PFSK-1 (cell line): ENCODE results near the gene PPARG.

ENCODE experiments used
- FOXP2 ChIP-seq: optimal IDR thresholded peaks from 2 replicates; pipeline ENCODE3; 2011; ENCODE audit warnings: borderline replicate concordance, control low read depth, inconsistent platforms; ENCODE audit not compliant: insufficient read depth; ENCODE audit errors: extremely low read length, extremely low read depth
- POLR2AphosphoS5 ChIP-seq: IDR thresholded peaks from 2 replicates; pipeline ENCODE4 v1.6.1; 2012; ENCODE audit warnings: low read depth, mild to moderate bottlenecking, control low read depth, low read length, moderate library complexity
- SIN3A ChIP-seq: IDR thresholded peaks from 2 replicates; pipeline ENCODE4 v1.6.1; 2012; ENCODE audit warnings: mild to moderate bottlenecking, low read length, moderate library complexity, borderline replicate concordance; ENCODE audit not compliant: insufficient read depth
- TAF1 ChIP-seq: IDR thresholded peaks from 2 replicates; pipeline ENCODE4 v1.6.1; 2012; ENCODE audit warnings: low read length, control low read depth, borderline replicate concordance; ENCODE audit not compliant: insufficient read depth

DNA sequence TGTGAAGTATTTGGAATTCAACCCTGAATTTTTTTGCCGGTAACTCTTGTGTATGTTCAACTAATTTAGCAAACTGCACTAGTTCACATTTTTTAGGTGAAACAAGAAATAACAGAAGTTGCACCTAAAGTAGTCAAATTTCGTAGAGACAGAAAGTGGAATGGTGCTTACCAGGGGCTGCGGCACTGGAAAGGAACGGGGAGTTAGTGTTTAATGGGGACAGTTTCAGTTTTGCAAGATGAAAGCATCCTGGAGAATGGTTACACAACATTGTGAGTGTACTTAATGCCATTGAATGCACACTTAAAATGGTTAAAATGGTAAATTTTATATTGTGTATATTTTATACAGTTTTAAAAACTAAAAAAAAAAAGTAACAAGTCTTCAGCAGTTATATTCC, 27.4 kb downstream of the PPARG start:
- TF ChIP-seq POLR2AphosphoS5 (no peak), FOXP2 (no peak), TAF1 (no peak), SIN3A (no peak)
